Activated T-helper 2 cell treated with anti-CD3 and anti-CD28 coated beads, Interferon-gamma antibody, Interleukin-2, Interleukin-4, amounts not matched to agents 10 μg/mL and 5 μg/mL and 100 μg/mL, durations not matched to agents 14 hours and 24 hours and 36 hours (primary cell): ENCODE results near the gene GFPT2. TPM values are rescaled to one million over a fixed set of nuclear protein-coding genes. Genes with fewer than 3 reads are reported as not detected.

ENCODE experiments used
- DNase-seq: peaks from one replicate; pipeline ENCODE4 v3.0.0; 2021; ENCODE audit warnings: low spot score
- H3K27ac Mint-ChIP-seq: one replicate; pipeline ENCODE4 v1.8.0; 2021; ENCODE audit warnings: mixed read lengths
- H3K27me3 Mint-ChIP-seq: one replicate; pipeline ENCODE4 v1.8.0; 2021; ENCODE audit warnings: low read depth, mixed read lengths
- H3K36me3 Mint-ChIP-seq: one replicate; pipeline ENCODE4 v1.8.0; 2021; ENCODE audit warnings: low read depth, mixed read lengths
- H3K4me1 Mint-ChIP-seq: one replicate; pipeline ENCODE4 v1.8.0; 2021; ENCODE audit warnings: low read depth, mixed read lengths
- H3K4me3 Mint-ChIP-seq: one replicate; pipeline ENCODE4 v1.8.0; 2021; ENCODE audit warnings: low read depth, mild to moderate bottlenecking, moderate library complexity, mixed read lengths
- H3K9me3 Mint-ChIP-seq: one replicate; pipeline ENCODE4 v1.8.0; 2021; ENCODE audit warnings: mixed read lengths
- intact Hi-C: fragments of 100-400 bp; cut with micrococcal nuclease; formaldehyde crosslinking; loops from one replicate; pipeline ENCODE4 v1.15.1; 2023
- total RNA-seq: library from RNA; stranded (reverse); gene quantifications from 2 replicates; pipeline ENCODE4 v1.2.3, GENCODE V29; 2022

GFPT2 gene
- total RNA-seq, 1 donor from 2014 or later, result not detected

DNA sequence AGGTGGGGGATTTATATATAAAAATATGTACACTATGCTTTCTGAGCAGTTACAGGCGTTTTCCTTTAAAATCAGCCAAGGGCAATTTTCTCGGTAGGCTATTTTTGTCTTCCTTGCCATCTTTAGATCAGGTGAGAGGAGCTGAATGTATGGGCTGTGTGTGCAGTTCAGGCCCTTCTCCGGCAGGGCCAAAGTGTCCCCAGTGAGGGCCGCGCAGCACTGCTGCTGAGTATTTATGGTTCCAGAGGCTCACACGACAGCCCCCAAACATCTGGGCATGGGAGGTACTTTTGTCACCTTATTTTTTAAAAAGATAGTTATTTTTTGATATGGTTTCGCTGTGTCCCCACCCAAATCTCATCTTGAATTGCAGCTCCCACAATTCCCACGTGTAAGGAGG lies 11.5 kb downstream of the GFPT2 start:
- Mint-ChIP-seq H3K4me3 (no peak overlapping the region), H3K4me1 (no peaks in the 10 kb centered on the region), H3K36me3 (no peaks in the 10 kb centered on the region), H3K27ac (no peak overlapping the region), H3K9me3 (no peaks in the 10 kb centered on the region), H3K27me3 (peaks cover 7% of the 10 kb centered on the region)
- DNase-seq, result no peak
- intact Hi-C loops, result no loop called here

DNA sequence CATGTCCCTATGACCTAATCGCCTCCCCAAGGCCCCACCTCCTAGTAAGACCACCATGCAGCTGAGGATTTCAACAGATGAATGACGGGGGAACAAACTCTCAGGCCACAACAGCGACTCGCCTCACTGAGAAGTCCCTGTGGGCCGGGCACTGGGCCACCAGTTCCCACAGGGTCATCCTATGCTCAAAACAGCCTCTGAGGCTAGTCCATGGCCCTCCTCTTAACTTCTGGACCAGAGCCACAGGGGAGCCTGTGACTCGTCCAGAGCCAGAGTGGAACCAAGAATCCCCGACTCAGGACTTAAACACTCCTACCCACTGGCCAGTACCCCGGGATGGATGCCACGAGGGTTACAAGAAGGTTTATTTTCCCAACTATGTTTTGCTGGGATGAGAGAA lies 12.3 kb downstream of the GFPT2 start:
- intact Hi-C loops, result no loop called here

DNA sequence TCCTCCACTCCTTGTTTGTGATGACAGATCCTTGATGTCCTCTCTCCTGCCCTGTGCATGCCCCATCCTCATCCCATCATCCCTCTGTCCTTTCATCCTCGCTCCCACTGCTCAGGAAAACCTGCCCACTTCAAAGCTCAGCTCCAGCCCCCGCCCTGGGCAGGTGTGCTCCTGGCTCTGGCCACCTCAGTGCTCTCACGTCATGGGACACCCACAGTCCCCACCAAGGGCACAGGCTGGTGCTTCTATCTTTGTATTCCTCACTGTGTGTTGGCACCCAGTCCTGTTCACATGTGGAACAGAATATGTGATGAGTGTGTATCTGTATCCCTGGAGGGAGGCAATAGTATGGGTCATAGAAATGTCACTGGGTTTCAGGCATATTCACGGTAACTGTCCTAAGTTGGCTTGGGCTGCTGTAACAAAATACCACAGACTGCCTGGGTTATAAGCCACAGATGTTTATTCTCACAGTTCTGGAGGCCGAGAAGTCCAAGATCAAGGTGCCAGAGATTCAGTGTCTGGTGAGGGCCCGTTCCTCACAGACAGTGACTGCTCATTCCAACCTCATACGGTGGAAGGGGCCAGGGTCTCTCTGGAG lies 13.5 kb downstream of the GFPT2 start:
- Mint-ChIP-seq H3K36me3 (no peaks in the 10 kb centered on the region), H3K27ac (no peak overlapping the region), H3K9me3 (no peaks in the 10 kb centered on the region), H3K27me3 (peaks cover 7% of the 10 kb centered on the region), H3K4me1 (no peaks in the 10 kb centered on the region), H3K4me3 (no peak overlapping the region)
- DNase-seq, result no peak
- intact Hi-C loops, result no loop called here

More for the DNA sequence above, 12.3 kb downstream of the GFPT2 start:
- Mint-ChIP-seq H3K9me3 (no peaks in the 10 kb centered on the region), H3K4me3 (no peak overlapping the region), H3K4me1 (no peaks in the 10 kb centered on the region), H3K36me3 (no peaks in the 10 kb centered on the region), H3K27me3 (peaks cover 7% of the 10 kb centered on the region), H3K27ac (no peak overlapping the region)
- no peak for DNase-seq

DNA sequence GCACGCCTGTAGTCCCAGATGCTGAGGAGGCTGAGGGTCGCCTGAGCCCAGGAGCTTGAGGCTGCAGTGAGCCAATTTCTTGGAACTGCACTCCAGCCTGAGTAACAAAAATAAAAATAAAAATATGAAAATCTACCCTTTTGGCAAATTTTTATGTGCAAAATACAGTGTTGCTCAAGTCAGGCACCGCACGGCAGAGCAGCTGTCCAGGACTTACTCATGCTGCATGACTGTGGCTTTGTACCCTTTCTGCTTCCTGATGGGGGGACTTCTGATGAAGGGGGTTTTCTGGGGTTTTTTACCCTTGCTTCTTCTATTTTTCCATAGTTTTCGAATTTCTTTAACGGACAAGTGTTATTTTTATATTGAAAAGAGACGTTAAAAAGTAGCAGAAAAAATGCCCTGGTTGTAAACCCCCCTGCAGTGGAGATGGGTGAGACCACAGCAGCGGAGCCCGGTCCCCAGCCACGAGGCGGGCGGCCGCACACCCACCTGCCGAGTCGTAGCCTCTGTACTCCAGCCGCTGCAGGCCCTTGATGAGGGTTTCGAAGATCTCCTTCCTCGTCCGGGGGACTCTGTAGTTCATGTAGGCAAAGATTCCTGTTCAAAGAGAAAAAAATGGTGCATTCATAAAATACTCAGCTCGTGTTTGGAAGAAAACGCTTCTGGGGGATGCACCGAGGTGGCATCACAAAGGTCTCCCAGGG lies 15.0 kb downstream of the GFPT2 start:
- peaks cover 8% of the 10 kb centered on the region for H3K27me3 Mint-ChIP-seq
- H3K4me3 Mint-ChIP-seq, result no peak overlapping the region
- DNase-seq, result no peak
- no peaks in the 10 kb centered on the region for H3K9me3 Mint-ChIP-seq
- H3K36me3 Mint-ChIP-seq, result no peaks in the 10 kb centered on the region
- H3K4me1 Mint-ChIP-seq, result no peaks in the 10 kb centered on the region
- intact Hi-C loops, result no loop called here
- no peak overlapping the region for H3K27ac Mint-ChIP-seq

DNA sequence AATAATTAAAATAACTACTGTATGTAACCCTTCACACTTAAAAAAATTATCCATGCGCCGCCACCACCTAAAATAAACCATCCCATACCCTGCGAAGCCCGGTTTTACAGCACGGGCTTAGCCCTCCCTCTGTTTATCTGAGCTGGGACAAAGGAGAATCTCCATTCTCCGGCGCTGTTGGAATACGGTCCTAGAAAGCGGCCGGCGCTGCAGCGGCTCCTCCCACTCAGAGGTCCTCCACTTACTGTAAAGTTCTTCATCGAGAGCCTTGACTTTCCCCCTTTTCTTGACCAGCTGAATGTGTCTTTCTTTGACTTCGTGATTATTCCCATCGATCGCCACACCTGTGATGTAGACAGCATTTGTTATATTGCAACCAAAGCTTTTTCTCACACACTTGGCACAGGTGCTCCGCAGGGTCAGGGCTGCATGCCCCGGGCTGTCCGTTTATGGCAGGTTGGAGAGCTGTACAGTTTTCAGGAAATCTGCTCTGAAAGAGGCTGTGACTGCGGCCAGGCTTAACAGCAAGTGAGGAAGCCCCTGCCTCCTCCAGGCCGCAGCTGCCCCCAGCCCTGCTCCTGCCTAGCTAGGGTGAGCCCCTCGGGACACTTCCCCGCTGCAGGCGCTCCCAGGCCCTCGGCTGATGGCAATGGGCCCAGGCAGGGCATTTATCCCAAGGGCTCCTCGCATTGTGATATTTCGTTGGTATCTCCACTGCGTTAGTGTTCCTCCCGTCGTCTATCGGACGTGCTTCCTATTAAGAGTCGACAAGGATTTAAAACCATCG lies 16.7 kb downstream of the GFPT2 start:
- Mint-ChIP-seq H3K4me3 (no peak overlapping the region), H3K27ac (no peak overlapping the region), H3K4me1 (no peaks in the 10 kb centered on the region), H3K9me3 (no peaks in the 10 kb centered on the region), H3K36me3 (no peaks in the 10 kb centered on the region), H3K27me3 (peaks cover 6% of the 10 kb centered on the region)
- no peak for DNase-seq
- intact Hi-C loops, result no loop called here

DNA sequence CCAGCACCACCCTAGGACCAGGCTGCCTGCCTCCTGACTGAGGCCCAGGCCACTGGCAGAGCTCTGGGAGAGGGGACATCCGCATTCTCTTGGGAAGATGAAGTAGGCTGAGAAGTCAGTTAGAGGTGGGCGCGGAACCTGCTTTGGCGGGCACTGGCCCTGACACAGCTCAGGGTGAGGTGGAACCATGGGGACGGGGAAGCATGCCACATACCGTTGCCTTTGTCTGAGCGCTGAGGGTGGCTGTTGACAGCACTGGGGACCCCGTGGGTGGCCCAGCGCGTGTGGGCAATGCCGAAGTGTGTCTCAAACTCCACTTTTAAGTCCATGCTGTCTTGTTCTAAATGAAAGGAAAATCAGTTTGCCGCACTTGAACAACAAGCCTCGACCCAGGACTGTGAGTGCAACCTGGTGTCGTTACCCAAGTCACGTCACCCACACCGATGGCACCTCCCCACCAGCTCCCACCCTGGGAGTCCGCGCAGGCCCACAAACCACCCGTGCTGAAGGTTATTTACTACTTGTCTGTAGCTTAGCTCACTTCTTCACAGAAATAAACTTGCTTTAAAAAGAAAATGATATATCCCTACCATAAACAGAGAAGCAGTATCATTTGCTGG lies 17.4 kb downstream of the GFPT2 start:
- Mint-ChIP-seq H3K9me3 (no peaks in the 10 kb centered on the region), H3K36me3 (no peaks in the 10 kb centered on the region), H3K27me3 (peaks cover 6% of the 10 kb centered on the region), H3K4me3 (no peak overlapping the region), H3K4me1 (no peaks in the 10 kb centered on the region), H3K27ac (no peak overlapping the region)
- no peak for DNase-seq
- intact Hi-C loops, result no loop called here

DNA sequence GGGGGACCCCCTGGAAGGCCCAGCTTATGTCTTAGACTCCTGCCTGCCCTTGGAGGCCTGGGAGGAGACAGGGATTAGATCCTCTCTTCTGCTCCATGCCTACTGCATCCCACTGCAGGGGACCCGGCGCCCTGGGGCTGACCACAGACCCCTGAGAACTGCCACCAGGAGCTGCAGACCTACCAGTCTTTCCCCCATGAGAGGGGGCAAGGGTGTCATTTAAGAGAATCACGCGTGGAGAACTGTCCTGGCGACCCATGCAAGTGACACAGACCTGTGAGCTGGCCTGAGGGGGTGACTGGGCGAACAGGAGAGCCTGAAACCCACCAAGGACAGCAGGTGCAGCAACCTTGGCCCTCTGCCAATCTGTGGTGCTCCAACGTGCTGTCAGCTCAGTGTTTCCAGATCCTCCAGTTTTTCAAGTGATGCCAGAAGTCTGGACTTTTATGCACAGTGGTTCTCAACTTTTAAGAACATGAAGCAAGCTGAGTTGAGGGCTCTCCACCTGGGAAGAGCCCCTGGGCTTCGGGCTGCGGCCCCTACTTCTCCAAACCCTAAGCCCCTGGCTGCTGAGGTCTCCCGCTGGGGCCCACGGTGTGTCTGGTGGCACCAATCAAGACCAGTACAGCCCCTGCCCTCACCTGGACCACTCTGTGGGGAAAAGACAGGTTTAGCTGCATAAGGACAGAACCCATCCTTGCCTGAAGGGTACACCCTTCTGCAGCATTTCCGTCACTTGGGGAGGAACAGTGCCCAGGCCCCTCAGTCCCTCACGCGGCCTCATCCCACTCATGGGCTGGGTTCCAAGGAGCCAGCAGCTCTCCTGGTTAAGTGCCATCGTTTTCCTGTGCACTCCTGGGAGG lies 18.2 kb downstream of the GFPT2 start:
- H3K27ac Mint-ChIP-seq, result no peak overlapping the region
- H3K4me3 Mint-ChIP-seq, result no peak overlapping the region
- intact Hi-C loops, result no loop called here

DNA sequence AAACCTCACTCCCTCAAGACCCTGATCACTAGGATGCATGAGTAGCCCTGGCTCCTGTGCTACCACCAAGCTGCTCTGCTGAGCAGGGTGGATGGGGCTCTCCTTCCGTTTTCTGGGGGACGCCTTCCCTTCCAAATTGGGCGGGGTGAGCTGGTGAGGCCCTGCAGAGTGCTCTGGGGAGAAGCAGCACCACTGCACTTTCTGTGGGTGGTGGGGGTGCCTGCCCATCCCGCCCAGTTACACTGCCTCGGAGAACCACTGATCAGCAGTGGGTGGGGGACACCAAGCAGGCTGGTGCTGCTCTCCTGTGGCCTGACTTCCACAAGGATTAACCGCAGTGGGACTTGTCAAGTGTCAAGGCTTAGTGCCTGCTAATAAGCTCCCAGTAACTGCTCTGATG lies 19.0 kb downstream of the GFPT2 start:
- H3K36me3 Mint-ChIP-seq, result no peaks in the 10 kb centered on the region
- H3K27ac Mint-ChIP-seq, result no peak overlapping the region
- DNase-seq, result no peak

More for the DNA sequence above, 18.2 kb downstream of the GFPT2 start:
- H3K36me3 Mint-ChIP-seq, result no peaks in the 10 kb centered on the region
- DNase-seq, result no peak
- peaks cover 6% of the 10 kb centered on the region for H3K27me3 Mint-ChIP-seq
- H3K4me1 Mint-ChIP-seq, result no peaks in the 10 kb centered on the region
- H3K9me3 Mint-ChIP-seq, result no peaks in the 10 kb centered on the region

DNA sequence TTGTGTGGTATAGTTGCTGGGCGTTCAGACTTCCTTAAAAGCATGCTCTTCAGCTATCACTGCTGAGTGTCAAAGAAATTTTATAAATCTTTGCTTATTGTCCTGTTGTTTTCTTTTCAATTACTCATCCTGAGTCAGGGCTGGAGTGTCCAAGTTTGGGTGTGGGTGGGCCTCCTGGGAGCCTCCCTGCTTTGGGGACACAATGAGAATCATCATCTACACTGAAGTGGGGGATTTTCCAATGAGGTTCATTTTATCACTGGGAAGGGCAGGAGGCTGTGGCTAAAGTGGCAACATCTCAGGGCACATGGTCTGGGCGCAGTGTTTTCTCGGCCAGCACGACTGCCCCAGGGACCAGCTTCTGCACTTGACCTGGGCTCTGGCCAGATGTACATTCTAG lies 19.5 kb downstream of the GFPT2 start:
- intact Hi-C loops, result no loop called here
- H3K9me3 Mint-ChIP-seq, result no peaks in the 10 kb centered on the region
- no peak overlapping the region for H3K4me3 Mint-ChIP-seq
- no peaks in the 10 kb centered on the region for H3K4me1 Mint-ChIP-seq
- peaks cover 4% of the 10 kb centered on the region for H3K27me3 Mint-ChIP-seq
- H3K27ac Mint-ChIP-seq, result no peak overlapping the region
- H3K36me3 Mint-ChIP-seq, result no peaks in the 10 kb centered on the region
- no peak for DNase-seq

More for the DNA sequence above, 19.0 kb downstream of the GFPT2 start:
- Mint-ChIP-seq H3K4me3 (no peak overlapping the region), H3K27me3 (peaks cover 4% of the 10 kb centered on the region), H3K9me3 (no peaks in the 10 kb centered on the region), H3K4me1 (no peaks in the 10 kb centered on the region)
- intact Hi-C loops, result no loop called here

DNA sequence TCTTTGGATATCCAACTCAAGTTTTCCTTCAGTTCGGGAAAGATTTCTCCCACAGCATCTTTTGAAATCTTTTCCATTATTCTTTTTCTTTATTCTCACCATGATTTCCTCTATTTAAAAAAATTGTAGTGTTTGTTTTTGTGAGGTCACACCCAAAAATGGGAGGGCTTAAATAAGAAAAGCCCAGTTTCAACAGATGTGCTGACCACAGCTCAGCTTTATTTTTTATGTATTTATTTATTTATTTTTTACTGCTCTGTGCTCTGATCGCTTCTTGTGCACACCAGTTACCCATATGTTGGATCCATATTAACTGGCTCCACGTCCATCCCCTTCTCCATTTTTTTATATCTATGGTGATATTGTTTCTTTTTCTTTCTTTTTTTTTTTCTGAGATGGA lies 20.3 kb downstream of the GFPT2 start:
- no peak for DNase-seq
- intact Hi-C loops, result no loop called here
- Mint-ChIP-seq H3K4me3 (no peak overlapping the region), H3K27ac (no peak overlapping the region), H3K27me3 (peaks cover 4% of the 10 kb centered on the region), H3K4me1 (no peaks in the 10 kb centered on the region), H3K9me3 (no peaks in the 10 kb centered on the region), H3K36me3 (no peaks in the 10 kb centered on the region)

DNA sequence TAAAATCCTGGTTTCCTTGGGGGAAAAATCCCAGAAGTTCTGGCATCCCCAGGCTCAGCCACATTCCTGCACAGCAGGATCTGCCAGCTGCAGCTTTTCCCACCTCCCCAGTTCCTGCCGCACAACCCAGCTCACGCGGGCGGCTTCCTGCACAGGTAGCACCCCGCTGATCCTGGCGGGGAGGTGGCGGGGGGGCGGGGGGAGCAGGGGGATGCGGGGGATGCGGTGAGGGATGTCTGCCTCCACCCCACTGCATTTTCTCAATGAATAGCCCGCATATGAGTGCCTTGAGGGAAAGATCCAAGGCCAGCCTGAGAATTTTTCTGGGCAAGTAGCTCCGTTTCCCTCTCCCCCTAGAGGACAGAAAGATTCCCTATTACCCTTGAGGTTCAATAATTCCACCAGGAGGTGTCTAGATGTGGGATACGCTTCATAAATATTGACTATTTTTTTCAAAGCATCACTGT lies 21.1 kb downstream of the GFPT2 start:
- no peak overlapping the region for H3K27ac Mint-ChIP-seq
- no peaks in the 10 kb centered on the region for H3K9me3 Mint-ChIP-seq
- no peaks in the 10 kb centered on the region for H3K4me1 Mint-ChIP-seq
- H3K4me3 Mint-ChIP-seq, result no peak overlapping the region
- intact Hi-C loops, result no loop called here
- DNase-seq, result no peak
- no peaks in the 10 kb centered on the region for H3K36me3 Mint-ChIP-seq
- peaks cover 4% of the 10 kb centered on the region for H3K27me3 Mint-ChIP-seq

DNA sequence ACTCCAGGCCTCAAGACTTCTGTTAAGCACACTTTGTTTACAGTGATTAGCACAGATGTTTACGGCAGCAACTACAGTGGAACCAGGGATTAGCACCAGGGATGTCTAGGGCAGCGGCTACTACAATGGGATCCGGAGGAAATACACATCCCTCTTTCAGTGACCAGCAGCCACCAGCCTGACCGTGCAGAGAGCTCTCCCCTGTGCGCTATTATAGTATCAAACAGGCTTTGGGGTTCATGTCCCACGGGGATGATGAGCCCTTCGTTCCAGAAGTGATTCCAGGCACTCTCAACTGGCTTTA lies 21.5 kb downstream of the GFPT2 start:
- intact Hi-C loops, result no loop called here

More for the DNA sequence above, 21.5 kb downstream of the GFPT2 start:
- H3K4me1 Mint-ChIP-seq, result no peaks in the 10 kb centered on the region
- H3K27me3 Mint-ChIP-seq, result peaks cover 4% of the 10 kb centered on the region
- H3K27ac Mint-ChIP-seq, result no peak overlapping the region
- H3K9me3 Mint-ChIP-seq, result no peaks in the 10 kb centered on the region
- H3K4me3 Mint-ChIP-seq, result no peak overlapping the region
- no peaks in the 10 kb centered on the region for H3K36me3 Mint-ChIP-seq
- DNase-seq, result no peak
